K562 (cell line): ENCODE measurements around the gene PLEKHN1. TPM values are rescaled to one million over a fixed set of nuclear protein-coding genes. Genes with fewer than 3 reads are reported as not detected.

Experiments used
- CEBPB ChIP-seq: fragments of 450-650 bp; IDR thresholded peaks from 2 replicates; pipeline ENCODE4 v1.6.1; 2016; ENCODE audit warnings: missing genetic modification characterization, missing compliant biosample characterization
- DPF2 ChIP-seq: fragments of 450-650 bp; IDR thresholded peaks from 2 replicates; pipeline ENCODE4 v1.6.1; 2016
- FOXJ2 ChIP-seq: fragments of 200-800 bp; sonication (Bioruptor generic); IDR thresholded peaks from 2 replicates; pipeline ENCODE4 v1.6.1; 2016; ENCODE audit warnings: missing genetic modification characterization, missing compliant biosample characterization
- GABPB1 ChIP-seq: sonication (generic); formaldehyde crosslinking; IDR thresholded peaks from 2 replicates; pipeline ENCODE4 v1.8.0; 2022; ENCODE audit warnings: mild to moderate bottlenecking, missing genetic modification reagents
- GATAD2B ChIP-seq: fragments of 450-650 bp; IDR thresholded peaks from 2 replicates; pipeline ENCODE4 v1.6.1; 2017; ENCODE audit warnings: mild to moderate bottlenecking, borderline replicate concordance
- PHB ChIP-seq: fragments of 250-450 bp; sonication (Bioruptor Pico); IDR thresholded peaks from 2 replicates; pipeline ENCODE4 v1.5.0; 2021
- POLR2G ChIP-seq: fragments of 200-400 bp; formaldehyde crosslinking; IDR thresholded peaks from 2 replicates; pipeline ENCODE4 v1.6.1; 2017; ENCODE audit warnings: low read depth, mild to moderate bottlenecking, antibody characterized with exemption, low read length, moderate library complexity
- PRPF4 ChIP-seq: fragments of 200-400 bp; formaldehyde crosslinking; IDR thresholded peaks from one replicate; pipeline ENCODE4 v1.6.1; 2017; ENCODE audit warnings: low read length, low read depth, mild to moderate bottlenecking; ENCODE audit not compliant: insufficient read depth, poor library complexity, severe bottlenecking
- RAD51 ChIP-seq: fragments of 450-650 bp; IDR thresholded peaks from 2 replicates; pipeline ENCODE4 v1.7.1; 2016; ENCODE audit warnings: low read depth, mild to moderate bottlenecking, borderline replicate concordance
- RB1 ChIP-seq: fragments of 450-650 bp; IDR thresholded peaks from 2 replicates; pipeline ENCODE4 v1.6.1; 2017; ENCODE audit warnings: low read depth, mild to moderate bottlenecking
- SAFB2 ChIP-seq: fragments of 200-400 bp; formaldehyde crosslinking; IDR thresholded peaks from 2 replicates; pipeline ENCODE4 v1.6.1; 2018; ENCODE audit warnings: borderline replicate concordance, low read length, low read depth, moderate library complexity; ENCODE audit not compliant: severe bottlenecking
- ZBTB1 ChIP-seq: sonication (generic); formaldehyde crosslinking; IDR thresholded peaks from 2 replicates; pipeline ENCODE4 v1.8.1; 2023; ENCODE audit warnings: missing genetic modification reagents, low read depth, mild to moderate bottlenecking, borderline replicate concordance
- ZNF184 ChIP-seq: sonication (generic); formaldehyde crosslinking; IDR thresholded peaks from 2 replicates; pipeline ENCODE4 v1.5.0; 2020; ENCODE audit warnings: missing genetic modification reagents
- ZNF197 ChIP-seq: fragments of 200-800 bp; sonication (Bioruptor generic); IDR thresholded peaks from 2 replicates; pipeline ENCODE4 v1.6.1; 2016; ENCODE audit warnings: low read depth, missing genetic modification characterization, missing compliant biosample characterization
- ZNF24 ChIP-seq: fragments of 450-650 bp; IDR thresholded peaks from 2 replicates; pipeline ENCODE4 v1.6.1; 2016
- ZNF431 ChIP-seq: sonication (generic); formaldehyde crosslinking; IDR thresholded peaks from 2 replicates; pipeline ENCODE4 v1.8.0; 2022; ENCODE audit warnings: mild to moderate bottlenecking, missing genetic modification reagents
- ZNF696 ChIP-seq: fragments of 250-450 bp; sonication (Bioruptor Pico); conservative IDR thresholded peaks from 2 replicates; pipeline ENCODE4 v1.4.0; 2020; ENCODE audit warnings: mild to moderate bottlenecking, moderate library complexity
- polyA plus RNA-seq, 8 experiments: library from polyadenylated mRNA; depleted of rRNA in 4 of 8; stranded (reverse) in 5 of 8; unstranded in 3 of 8; fragments of >200 nt; fragmentation: Nextera tagmentation in 2 of 8; fragmentation: Illumina TruSeq in 1 of 8; extraction: Ambion mirVana in 2 of 8; extraction: Trizol in 1 of 8; gene quantifications; 2 replicates each; pipeline versions ENCODE4 v1.2.1 to v1.2.3, GENCODE V29; 2011 to 2014; ENCODE audit warnings: inconsistent platforms in 1 of 8, missing spikeins in 1 of 8
- total RNA-seq, 7 experiments: library from RNA; depleted of rRNA in 6 of 7; stranded (reverse); fragments of >200 nt in 6 of 7; fragmentation: Illumina TruSeq in 2 of 7; extraction: Trizol in 2 of 7; gene quantifications; 2 replicates each; pipeline versions ENCODE4 v1.2.1 to v1.2.3, GENCODE V29; 2011 to 2021; ENCODE audit warnings: low replicate concordance in 1 of 7
- TF ChIP-seq, protein P1 (sequence below): fragments of 450-650 bp; IDR thresholded peaks from 2 replicates; pipeline ENCODE4 v1.6.1; 2016; ENCODE audit warnings: missing biosample characterization, missing genetic modification characterization
- TF ChIP-seq, protein P2 (sequence below): sonication (generic); formaldehyde crosslinking; IDR thresholded peaks from 2 replicates; pipeline ENCODE4 v1.8.0; 2022; ENCODE audit warnings: mild to moderate bottlenecking, low read depth, missing genetic modification reagents
- TF ChIP-seq, protein P3 (sequence below): fragments of 250-450 bp; sonication (Bioruptor Pico); IDR thresholded peaks from 2 replicates; pipeline ENCODE4 v1.9.0; 2021; ENCODE audit warnings: mild to moderate bottlenecking, inconsistent platforms
- TF ChIP-seq, protein P4 (sequence below): fragments of 450-650 bp; IDR thresholded peaks from 2 replicates; pipeline ENCODE4 v1.6.1; 2014; ENCODE audit warnings: low read depth, mild to moderate bottlenecking, moderate library complexity, borderline replicate concordance

Gene PLEKHN1
- total and polyA plus RNA-seq, 9 of the 15 experiments (the other 6 are each of a cell fraction or from before 2014, with no cell fraction given), result 0.07 to 1.5 (median 0.13) TPM; not detected in 2

DNA sequence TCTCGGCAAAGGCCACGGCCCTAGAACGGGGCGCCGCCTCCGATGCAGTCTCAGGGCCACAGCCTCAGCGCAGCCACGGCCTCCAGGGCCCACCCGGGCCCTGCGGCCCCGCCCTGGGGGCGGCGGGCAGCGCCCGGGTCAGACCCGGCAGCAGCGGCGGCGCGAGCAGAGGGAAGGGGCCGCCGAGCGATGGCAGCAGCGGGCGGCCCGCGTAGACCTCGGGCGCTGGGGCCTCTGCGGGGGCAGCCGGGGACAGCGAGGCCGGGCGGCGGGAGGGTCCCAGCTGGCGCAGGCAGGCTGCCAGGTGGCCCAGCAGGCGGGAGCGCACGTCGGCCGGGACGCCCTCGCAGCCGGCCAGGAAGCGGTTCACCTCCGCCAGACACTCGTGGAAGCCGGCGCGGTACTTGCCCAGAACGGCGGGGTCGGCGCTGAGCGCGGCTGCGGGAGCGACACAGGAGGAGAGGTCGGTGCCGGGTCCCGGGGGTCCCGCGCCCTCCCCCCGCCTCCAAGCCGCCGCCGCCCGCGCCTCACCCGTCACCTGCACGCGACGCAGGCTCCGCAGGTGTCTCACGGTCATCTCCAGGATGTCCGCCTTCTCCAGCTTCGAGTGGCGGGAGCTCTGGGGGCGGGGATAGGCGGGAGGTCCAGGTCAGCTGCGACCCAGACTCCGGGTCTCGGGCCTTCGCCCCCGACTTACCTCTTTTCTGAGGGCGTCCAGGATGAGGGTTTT lies 32.9 kb downstream of the PLEKHN1 start (continued):
- TF ChIP-seq ZNF431 (CRISPR knock-in tag) (0 out of 2 replicates have a peak, but pooled peaks have one; percentile 51), ZNF184 (CRISPR knock-in tag) (no peak), PHB (CRISPR knock-in tag) (0 out of 2 replicates have a peak, but pooled peaks have one; percentile 39), ZNF696 (CRISPR knock-in tag) (no peak), SAFB2 (no peak), ZNF197 (CRISPR knock-in tag) (no peak), ZBTB1 (CRISPR knock-in tag) (0 out of 2 replicates have a peak, but pooled peaks have one; percentile 28), DPF2 (no peak), GABPB1 (CRISPR knock-in tag) (peak; percentile 21; the same call in 1 of the 2 replicates), ZNF24 (0 out of 2 replicates have a peak, but pooled peaks have one; percentile 28), GATAD2B (peak; percentile 91; the same call in 1 of the 2 replicates), CEBPB (no peak), RAD51 (no peak), POLR2G (peak; percentile 14; the same call in 1 of the 2 replicates), RB1 (0 out of 2 replicates have a peak, but pooled peaks have one; percentile 50), FOXJ2 (no peak), PRPF4 (no peak)
- TF ChIP-seq, protein P1, sequence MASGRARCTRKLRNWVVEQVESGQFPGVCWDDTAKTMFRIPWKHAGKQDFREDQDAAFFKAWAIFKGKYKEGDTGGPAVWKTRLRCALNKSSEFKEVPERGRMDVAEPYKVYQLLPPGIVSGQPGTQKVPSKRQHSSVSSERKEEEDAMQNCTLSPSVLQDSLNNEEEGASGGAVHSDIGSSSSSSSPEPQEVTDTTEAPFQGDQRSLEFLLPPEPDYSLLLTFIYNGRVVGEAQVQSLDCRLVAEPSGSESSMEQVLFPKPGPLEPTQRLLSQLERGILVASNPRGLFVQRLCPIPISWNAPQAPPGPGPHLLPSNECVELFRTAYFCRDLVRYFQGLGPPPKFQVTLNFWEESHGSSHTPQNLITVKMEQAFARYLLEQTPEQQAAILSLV (tag), result no peak
- TF ChIP-seq, protein P2, sequence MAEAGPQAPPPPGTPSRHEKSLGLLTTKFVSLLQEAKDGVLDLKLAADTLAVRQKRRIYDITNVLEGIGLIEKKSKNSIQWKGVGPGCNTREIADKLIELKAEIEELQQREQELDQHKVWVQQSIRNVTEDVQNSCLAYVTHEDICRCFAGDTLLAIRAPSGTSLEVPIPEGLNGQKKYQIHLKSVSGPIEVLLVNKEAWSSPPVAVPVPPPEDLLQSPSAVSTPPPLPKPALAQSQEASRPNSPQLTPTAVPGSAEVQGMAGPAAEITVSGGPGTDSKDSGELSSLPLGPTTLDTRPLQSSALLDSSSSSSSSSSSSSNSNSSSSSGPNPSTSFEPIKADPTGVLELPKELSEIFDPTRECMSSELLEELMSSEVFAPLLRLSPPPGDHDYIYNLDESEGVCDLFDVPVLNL (CRISPR knock-in tag), result no peak
- TF ChIP-seq, protein P3, sequence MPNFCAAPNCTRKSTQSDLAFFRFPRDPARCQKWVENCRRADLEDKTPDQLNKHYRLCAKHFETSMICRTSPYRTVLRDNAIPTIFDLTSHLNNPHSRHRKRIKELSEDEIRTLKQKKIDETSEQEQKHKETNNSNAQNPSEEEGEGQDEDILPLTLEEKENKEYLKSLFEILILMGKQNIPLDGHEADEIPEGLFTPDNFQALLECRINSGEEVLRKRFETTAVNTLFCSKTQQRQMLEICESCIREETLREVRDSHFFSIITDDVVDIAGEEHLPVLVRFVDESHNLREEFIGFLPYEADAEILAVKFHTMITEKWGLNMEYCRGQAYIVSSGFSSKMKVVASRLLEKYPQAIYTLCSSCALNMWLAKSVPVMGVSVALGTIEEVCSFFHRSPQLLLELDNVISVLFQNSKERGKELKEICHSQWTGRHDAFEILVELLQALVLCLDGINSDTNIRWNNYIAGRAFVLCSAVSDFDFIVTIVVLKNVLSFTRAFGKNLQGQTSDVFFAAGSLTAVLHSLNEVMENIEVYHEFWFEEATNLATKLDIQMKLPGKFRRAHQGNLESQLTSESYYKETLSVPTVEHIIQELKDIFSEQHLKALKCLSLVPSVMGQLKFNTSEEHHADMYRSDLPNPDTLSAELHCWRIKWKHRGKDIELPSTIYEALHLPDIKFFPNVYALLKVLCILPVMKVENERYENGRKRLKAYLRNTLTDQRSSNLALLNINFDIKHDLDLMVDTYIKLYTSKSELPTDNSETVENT (CRISPR knock-in tag), result 0 out of 2 replicates have a peak, but pooled peaks have one; percentile 25
- TF ChIP-seq, protein P4, sequence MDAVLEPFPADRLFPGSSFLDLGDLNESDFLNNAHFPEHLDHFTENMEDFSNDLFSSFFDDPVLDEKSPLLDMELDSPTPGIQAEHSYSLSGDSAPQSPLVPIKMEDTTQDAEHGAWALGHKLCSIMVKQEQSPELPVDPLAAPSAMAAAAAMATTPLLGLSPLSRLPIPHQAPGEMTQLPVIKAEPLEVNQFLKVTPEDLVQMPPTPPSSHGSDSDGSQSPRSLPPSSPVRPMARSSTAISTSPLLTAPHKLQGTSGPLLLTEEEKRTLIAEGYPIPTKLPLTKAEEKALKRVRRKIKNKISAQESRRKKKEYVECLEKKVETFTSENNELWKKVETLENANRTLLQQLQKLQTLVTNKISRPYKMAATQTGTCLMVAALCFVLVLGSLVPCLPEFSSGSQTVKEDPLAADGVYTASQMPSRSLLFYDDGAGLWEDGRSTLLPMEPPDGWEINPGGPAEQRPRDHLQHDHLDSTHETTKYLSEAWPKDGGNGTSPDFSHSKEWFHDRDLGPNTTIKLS, result 0 out of 2 replicates have a peak, but pooled peaks have one; percentile 38
